ENCODE measurements around the gene APEH. TPM values are rescaled to one million over a fixed set of nuclear protein-coding genes. Genes with fewer than 3 reads are reported as not detected.

APEH gene
- total RNA-seq, 2 donors from 2014 or later = 57.6 to 108 TPM

DNA sequence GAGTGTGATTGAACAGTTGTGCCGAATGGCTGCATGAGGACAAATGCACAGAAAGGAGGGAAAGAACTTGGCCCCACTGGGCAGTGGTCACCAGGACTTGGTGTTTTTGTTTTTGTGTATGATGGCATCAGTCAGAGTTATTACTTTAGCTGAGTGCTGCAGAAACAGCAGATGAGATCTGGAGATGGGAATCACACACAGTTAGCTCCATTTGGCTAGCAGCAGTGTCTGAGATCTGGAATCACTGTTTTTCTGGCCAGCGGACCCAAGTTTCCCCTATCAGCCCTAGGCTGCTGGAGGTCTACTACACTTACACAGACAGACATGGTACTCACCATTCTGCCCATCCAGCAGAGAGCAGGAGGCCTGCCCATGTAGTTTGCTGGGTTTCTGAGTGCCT is 45.9 kb upstream of the APEH start:
- TF ChIP-seq, protein P1, sequence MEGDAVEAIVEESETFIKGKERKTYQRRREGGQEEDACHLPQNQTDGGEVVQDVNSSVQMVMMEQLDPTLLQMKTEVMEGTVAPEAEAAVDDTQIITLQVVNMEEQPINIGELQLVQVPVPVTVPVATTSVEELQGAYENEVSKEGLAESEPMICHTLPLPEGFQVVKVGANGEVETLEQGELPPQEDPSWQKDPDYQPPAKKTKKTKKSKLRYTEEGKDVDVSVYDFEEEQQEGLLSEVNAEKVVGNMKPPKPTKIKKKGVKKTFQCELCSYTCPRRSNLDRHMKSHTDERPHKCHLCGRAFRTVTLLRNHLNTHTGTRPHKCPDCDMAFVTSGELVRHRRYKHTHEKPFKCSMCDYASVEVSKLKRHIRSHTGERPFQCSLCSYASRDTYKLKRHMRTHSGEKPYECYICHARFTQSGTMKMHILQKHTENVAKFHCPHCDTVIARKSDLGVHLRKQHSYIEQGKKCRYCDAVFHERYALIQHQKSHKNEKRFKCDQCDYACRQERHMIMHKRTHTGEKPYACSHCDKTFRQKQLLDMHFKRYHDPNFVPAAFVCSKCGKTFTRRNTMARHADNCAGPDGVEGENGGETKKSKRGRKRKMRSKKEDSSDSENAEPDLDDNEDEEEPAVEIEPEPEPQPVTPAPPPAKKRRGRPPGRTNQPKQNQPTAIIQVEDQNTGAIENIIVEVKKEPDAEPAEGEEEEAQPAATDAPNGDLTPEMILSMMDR (IDR thresholded peaks at IDR 0.05) = no peak

DNA sequence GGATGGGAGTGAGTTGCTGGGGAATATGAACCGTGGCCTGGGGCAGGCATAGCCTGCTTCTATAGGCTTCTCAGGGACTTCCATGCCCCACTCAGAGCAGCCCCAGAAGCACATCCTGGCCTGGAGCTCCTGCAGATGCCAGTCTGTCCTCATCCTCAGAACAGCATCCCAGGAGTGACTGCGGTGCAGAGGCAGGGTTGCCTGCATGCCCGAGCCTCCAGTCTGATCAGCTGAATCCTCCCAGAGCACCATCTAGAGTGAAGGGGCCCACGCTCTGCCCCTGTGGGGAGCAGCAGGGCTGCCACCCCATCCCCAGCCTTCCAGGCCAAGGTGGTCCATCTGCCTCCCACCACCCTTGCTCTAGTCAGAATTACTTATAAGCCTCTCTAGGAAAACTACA is 44.7 kb upstream of the APEH start:
- TF ChIP-seq, protein P1 (IDR thresholded peaks at IDR 0.05) = no peak
- Histone ChIP-seq H3K4me1 (ENCODE audit: control insufficient read depth in 1 of 2, low read depth in 2 of 2) (no peaks in the 10 kb centered on the region), H3K9me3 (no peaks in the 10 kb centered on the region), H3K27me3 (replicated peaks; ENCODE audit: insufficient read depth) (no peaks in the 10 kb centered on the region), H3K4me3 (no peak overlapping the region), H3K36me3 (no peaks in the 10 kb centered on the region), H3K27ac (no peak overlapping the region)
- ATAC-seq (ENCODE audit: insufficient number of reproducible peaks, low FRiP score, low read depth) (no peak), DNase-seq (ENCODE audit: low spot score) (no peak)

More for the DNA sequence above, 45.9 kb upstream of the APEH start:
- H3K36me3 ChIP-seq = no peaks in the 10 kb centered on the region
- H3K27me3 ChIP-seq (replicated peaks; ENCODE audit: insufficient read depth) = no peaks in the 10 kb centered on the region
- DNase-seq (ENCODE audit: low spot score) = no peak
- H3K27ac ChIP-seq = no peak overlapping the region
- H3K9me3 ChIP-seq = no peaks in the 10 kb centered on the region
- no peaks in the 10 kb centered on the region for H3K4me1 ChIP-seq (ENCODE audit: control insufficient read depth in 1 of 2, low read depth in 2 of 2)
- H3K4me3 ChIP-seq = no peak overlapping the region
- ATAC-seq (ENCODE audit: insufficient number of reproducible peaks, low FRiP score, low read depth) = no peak

DNA sequence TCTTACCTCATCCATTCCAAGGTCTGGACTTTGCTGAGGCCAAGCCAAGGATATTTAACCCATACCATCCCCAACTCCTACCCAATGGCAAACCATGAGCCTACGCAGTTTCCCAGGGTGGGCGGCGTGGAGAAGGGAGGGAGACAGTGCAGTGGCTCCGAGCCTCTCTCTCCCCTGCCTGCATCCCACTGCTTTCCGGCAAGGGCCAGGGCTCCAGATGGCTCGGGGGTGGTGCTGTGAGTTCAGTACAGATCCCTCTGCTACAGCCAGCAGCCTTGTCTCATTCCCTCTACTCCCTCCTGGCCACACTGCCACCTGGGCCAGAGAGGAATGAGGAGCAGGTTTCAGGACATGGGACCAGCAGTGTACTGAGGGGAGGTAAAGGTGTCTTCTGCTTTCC is 44.3 kb upstream of the APEH start:
- no peak for DNase-seq (ENCODE audit: low spot score)
- no peaks in the 10 kb centered on the region for H3K27me3 ChIP-seq (replicated peaks; ENCODE audit: insufficient read depth)
- no peak for ATAC-seq (ENCODE audit: insufficient number of reproducible peaks, low FRiP score, low read depth)
- H3K36me3 ChIP-seq = no peaks in the 10 kb centered on the region
- H3K27ac ChIP-seq = no peak overlapping the region
- H3K4me3 ChIP-seq = no peak overlapping the region
- H3K9me3 ChIP-seq = no peaks in the 10 kb centered on the region
- H3K4me1 ChIP-seq (ENCODE audit: control insufficient read depth in 1 of 2, low read depth in 2 of 2) = no peaks in the 10 kb centered on the region
- TF ChIP-seq, protein P1 (IDR thresholded peaks at IDR 0.05) = no peak

DNA sequence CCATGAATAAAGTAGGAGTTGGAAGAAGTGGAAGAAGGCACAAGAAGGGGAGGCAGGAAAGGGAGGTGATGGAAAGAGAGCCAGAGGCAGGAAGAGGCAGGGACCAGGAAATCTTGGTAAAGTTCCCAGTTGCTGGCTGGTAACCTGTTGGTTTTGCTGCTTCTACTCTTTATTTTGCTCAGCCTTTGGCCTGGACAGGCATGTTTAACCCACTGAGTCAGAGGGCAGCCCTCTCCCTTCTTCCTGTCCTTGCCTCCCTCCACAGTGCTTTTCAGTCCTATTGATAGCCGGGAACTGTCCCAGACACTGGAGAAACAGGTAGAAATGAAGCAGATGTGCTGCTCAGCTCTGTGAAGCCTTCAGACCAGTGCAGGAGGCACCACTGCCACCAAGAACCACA is 43.4 kb upstream of the APEH start:
- Histone ChIP-seq H3K4me3 (no peak overlapping the region), H3K9me3 (no peaks in the 10 kb centered on the region), H3K4me1 (ENCODE audit: control insufficient read depth in 1 of 2, low read depth in 2 of 2) (no peaks in the 10 kb centered on the region), H3K36me3 (no peaks in the 10 kb centered on the region), H3K27ac (no peak overlapping the region), H3K27me3 (replicated peaks; ENCODE audit: insufficient read depth) (no peaks in the 10 kb centered on the region)
- ATAC-seq (ENCODE audit: insufficient number of reproducible peaks, low FRiP score, low read depth) (no peak), DNase-seq (ENCODE audit: low spot score) (no peak)
- TF ChIP-seq, protein P1 (IDR thresholded peaks at IDR 0.05) = no peak

DNA sequence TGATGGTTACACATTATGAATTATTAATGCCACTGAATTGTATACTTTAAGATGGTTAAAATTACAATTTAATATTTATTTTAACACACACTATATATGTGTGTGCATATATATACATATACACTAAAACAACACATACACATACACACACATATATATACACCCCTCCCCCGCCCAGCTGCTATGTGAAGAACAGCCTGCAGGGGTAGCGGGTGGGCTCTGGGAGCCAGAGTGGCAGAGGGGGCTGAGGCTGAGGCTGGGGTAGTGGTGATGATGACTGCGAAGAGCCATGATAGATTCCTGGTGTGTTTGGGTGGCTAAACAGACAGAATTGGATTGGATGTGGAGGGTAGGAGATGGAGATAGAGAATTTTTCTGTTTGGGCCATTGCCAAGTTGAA is 39.4 kb upstream of the APEH start:
- Histone ChIP-seq H3K9me3 (no peaks in the 10 kb centered on the region), H3K36me3 (no peaks in the 10 kb centered on the region), H3K4me1 (ENCODE audit: control insufficient read depth in 1 of 2, low read depth in 2 of 2) (peaks cover 0 to 8% of the 10 kb centered on the region in 2 donors), H3K4me3 (no peak overlapping the region), H3K27me3 (replicated peaks; ENCODE audit: insufficient read depth) (no peaks in the 10 kb centered on the region), H3K27ac (no peak overlapping the region)
- ATAC-seq (ENCODE audit: insufficient number of reproducible peaks, low FRiP score, low read depth) = no peak
- TF ChIP-seq, protein P1 (IDR thresholded peaks at IDR 0.05) = no peak
- no peak for DNase-seq (ENCODE audit: low spot score)
